ENCODE data around the gene RBM48.

DNA sequence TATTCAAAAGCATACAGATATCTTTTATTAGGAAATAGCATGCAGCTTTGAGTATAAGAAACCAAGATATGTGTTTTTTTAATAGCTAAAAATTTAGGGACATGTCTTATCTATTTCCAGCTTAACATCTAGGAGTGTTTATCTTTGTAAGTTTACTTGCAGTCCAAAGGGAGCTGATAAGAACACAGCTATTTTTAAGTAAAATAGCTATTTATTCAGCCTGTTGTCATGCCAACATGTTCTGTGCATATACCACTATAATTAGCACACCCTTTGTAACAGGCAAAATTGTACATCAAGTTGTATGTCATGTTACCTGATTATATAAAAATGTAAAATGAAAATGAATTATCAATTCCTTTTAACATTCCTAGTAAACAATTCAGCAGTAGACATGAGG is 32.0 kb downstream of the RBM48 start:
- TF ChIP-seq CTCF (IDR thresholded peaks at IDR 0.05): no peak
- TF ChIP-seq POLR2A (IDR thresholded peaks at IDR 0.05): no peak
- TF ChIP-seq POLR2AphosphoS5 (IDR thresholded peaks at IDR 0.05; ENCODE audit: insufficient read depth in 1 of 2, low read depth in 1 of 2): no peak
